ENCODE data around the gene RAD54L. TPM values are rescaled to one million over a fixed set of nuclear protein-coding genes. Genes with fewer than 3 reads are reported as not detected.
"Not testable (repeated sequence)": the region's sequence is repeated elsewhere in the genome, so short reads cannot be mapped to it uniquely, and the experiment has no call there.

Gene RAD54L
- total and polyA plus RNA-seq, 2 experiments from 2014 or later = 3.0 to 4.4 TPM

- H4K20me1 ChIP-seq (ENCODE audit: insufficient read depth); DNase-seq; H3K4me2 ChIP-seq (ENCODE audit: unreplicated experiment); H3K9me2 ChIP-seq (ENCODE audit: insufficient read depth); in situ Hi-C loops (cut with MboI); H3F3A ChIP-seq (ENCODE audit: insufficient read depth); H3K79me2 ChIP-seq (ENCODE audit: insufficient read depth); H3K9me3 ChIP-seq (ENCODE audit: low read depth); H3K27me3 ChIP-seq (replicated peaks; ENCODE audit: insufficient read depth); H2AFZ ChIP-seq; H3K4me3 ChIP-seq; H3K9ac ChIP-seq; H3K27ac ChIP-seq; H3K4me1 ChIP-seq (ENCODE audit: insufficient read depth); H3K36me3 ChIP-seq (ENCODE audit: low read depth): not testable (repeated sequence)
- 83 to 87% methylated on average over 6 of the region's 6 CpGs for WGBS, 2 experiments (ENCODE audit: low coverage in 1 of 2, low lambda C conversion rate in 2 of 2, missing lambda C conversion rate in 2 of 2)
Measured at GRCh38 chr1:46322191-46322590, 74.6 kb downstream of the RAD54L start.

GRCh38 chr1:46325285-46326076 lies 77.9 kb downstream of the RAD54L start:
- H3K36me3 ChIP-seq (ENCODE audit: low read depth); H3K9me2 ChIP-seq (ENCODE audit: insufficient read depth); H3K79me2 ChIP-seq (ENCODE audit: insufficient read depth); H3K4me3 ChIP-seq; H4K20me1 ChIP-seq (ENCODE audit: insufficient read depth); DNase-seq; H3K9ac ChIP-seq; in situ Hi-C loops (cut with MboI); H3K4me2 ChIP-seq (ENCODE audit: unreplicated experiment); H3F3A ChIP-seq (ENCODE audit: insufficient read depth); H3K4me1 ChIP-seq (ENCODE audit: insufficient read depth); H2AFZ ChIP-seq; H3K27ac ChIP-seq; H3K9me3 ChIP-seq (ENCODE audit: low read depth); H3K27me3 ChIP-seq (replicated peaks; ENCODE audit: insufficient read depth): not testable (repeated sequence)
- 85 to 86% methylated on average over 11 of the region's 11 CpGs for WGBS, 2 experiments (ENCODE audit: low coverage in 1 of 2, low lambda C conversion rate in 2 of 2, missing lambda C conversion rate in 2 of 2)

Other genes with a start within 250 kb of the RAD54L start
- gene PIK3R3, start 115.1 kb upstream of the RAD54L start, total RNA-seq (2014; rRNA removed; shearing (Covaris generic)) = 0.76 and 1.9 TPM in 2 replicates
- 1.3 and 1.6 TPM in 2 replicates for gene PIK3R3, start 115.1 kb upstream of the RAD54L start, polyA plus RNA-seq (2016; fragmentation: Nextera tagmentation; extraction: Ambion mirVana)
- gene TSPAN1, start 72.7 kb upstream of the RAD54L start, total RNA-seq (2014; rRNA removed; shearing (Covaris generic)) = not detected in 2 replicates
- gene TSPAN1, start 72.7 kb upstream of the RAD54L start, polyA plus RNA-seq (2016; fragmentation: Nextera tagmentation; extraction: Ambion mirVana) = 0.38 and 0.70 TPM in 2 replicates
- gene P3R3URF, start 71.3 kb upstream of the RAD54L start, total RNA-seq (2014; rRNA removed; shearing (Covaris generic)) = not detected in 2 replicates
- gene P3R3URF, start 71.3 kb upstream of the RAD54L start, polyA plus RNA-seq (2016; fragmentation: Nextera tagmentation; extraction: Ambion mirVana) = not detected in 2 replicates
- 79.1 and 98.6 TPM in 2 replicates for gene POMGNT1, start 49.3 kb upstream of the RAD54L start, total RNA-seq (2014; rRNA removed; shearing (Covaris generic))
- 57.6 and 58.9 TPM in 2 replicates for gene POMGNT1, start 49.3 kb upstream of the RAD54L start, polyA plus RNA-seq (2016; fragmentation: Nextera tagmentation; extraction: Ambion mirVana)
- 2.8 and 3.3 TPM in 2 replicates for gene LURAP1, start 44.4 kb upstream of the RAD54L start, total RNA-seq (2014; rRNA removed; shearing (Covaris generic))
- gene LURAP1, start 44.4 kb upstream of the RAD54L start, polyA plus RNA-seq (2016; fragmentation: Nextera tagmentation; extraction: Ambion mirVana) = 1.9 and 2.4 TPM in 2 replicates
- gene LRRC41, start 55.9 kb downstream of the RAD54L start, total RNA-seq (2014; rRNA removed; shearing (Covaris generic)) = 131 and 133 TPM in 2 replicates
- gene LRRC41, start 55.9 kb downstream of the RAD54L start, polyA plus RNA-seq (2016; fragmentation: Nextera tagmentation; extraction: Ambion mirVana) = 103 and 108 TPM in 2 replicates
- 334 and 337 TPM in 2 replicates for gene UQCRH, start 55.9 kb downstream of the RAD54L start, total RNA-seq (2014; rRNA removed; shearing (Covaris generic))
- 237 and 238 TPM in 2 replicates for gene UQCRH, start 55.9 kb downstream of the RAD54L start, polyA plus RNA-seq (2016; fragmentation: Nextera tagmentation; extraction: Ambion mirVana)
- gene NSUN4, start 93.0 kb downstream of the RAD54L start, total RNA-seq (2014; rRNA removed; shearing (Covaris generic)) = 11.7 and 12.5 TPM in 2 replicates
- 11.4 and 14.9 TPM in 2 replicates for gene NSUN4, start 93.0 kb downstream of the RAD54L start, polyA plus RNA-seq (2016; fragmentation: Nextera tagmentation; extraction: Ambion mirVana)
- gene FAAH, start 146.6 kb downstream of the RAD54L start, total RNA-seq (2014; rRNA removed; shearing (Covaris generic)) = 0.38 and 0.97 TPM in 2 replicates
- 0.74 and 0.98 TPM in 2 replicates for gene FAAH, start 146.6 kb downstream of the RAD54L start, polyA plus RNA-seq (2016; fragmentation: Nextera tagmentation; extraction: Ambion mirVana)
- gene DMBX1, start 242.1 kb downstream of the RAD54L start, total RNA-seq (2014; rRNA removed; shearing (Covaris generic)) = not detected in 2 replicates
- not detected in 2 replicates for gene DMBX1, start 242.1 kb downstream of the RAD54L start, polyA plus RNA-seq (2016; fragmentation: Nextera tagmentation; extraction: Ambion mirVana)

Data from GM23248 (cell line).